Right atrium auricular region (tissue), 2 donors: ENCODE data around the gene TPSG1. TPM values are rescaled to one million over a fixed set of nuclear protein-coding genes. Genes with fewer than 3 reads are reported as not detected.

ENCODE experiments used
- DNase-seq: peaks from one replicate; pipeline ENCODE4 v3.0.0-alpha.2; 2019; ENCODE audit warnings: low spot score
- H3K27ac ChIP-seq, 2 donors: fragments of 200-600 bp; sonication (generic); 1 replicate in 1 of 2; 2 replicates in 1 of 2; pipeline ENCODE4 v1.5.1; 2016 to 2019
- H3K27me3 ChIP-seq, 2 donors: fragments of 200-600 bp; sonication (generic); one replicate each; pipeline versions ENCODE4 v1.5.1 to v1.6.0; 2017 to 2019
- H3K36me3 ChIP-seq: fragments of 200-600 bp; sonication (generic); one replicate; pipeline ENCODE4 v1.5.1; 2016
- H3K4me1 ChIP-seq, 2 donors: fragments of 200-600 bp; sonication (generic); one replicate each; pipeline versions ENCODE4 v1.5.1 to v1.6.0; 2017 to 2019
- H3K4me3 ChIP-seq, 2 donors: fragments of 200-600 bp; sonication (generic); 1 replicate in 1 of 2; 2 replicates in 1 of 2; pipeline ENCODE4 v1.5.1; 2017 to 2019; ENCODE audit warnings: mild to moderate bottlenecking in 1 of 2, moderate library complexity in 1 of 2
- H3K9me3 ChIP-seq, 2 donors: fragments of 200-600 bp; sonication (generic); one replicate each; pipeline ENCODE4 v1.5.1; 2019
- total RNA-seq, 2 donors: library from RNA; depleted of rRNA; stranded (reverse); fragments of >200 nt; gene quantifications; one replicate each; pipeline ENCODE4 v1.1.0, GENCODE V29; 2016
- TF ChIP-seq, protein P1 (sequence below), 2 donors: fragments of 200-600 bp; sonication (generic); IDR thresholded peaks; one replicate each; pipeline ENCODE4 v1.5.1; 2019; ENCODE audit warnings: antibody characterized with exemption in 2 of 2

Gene TPSG1
- total RNA-seq, 2 donors from 2014 or later, result not detected

DNA sequence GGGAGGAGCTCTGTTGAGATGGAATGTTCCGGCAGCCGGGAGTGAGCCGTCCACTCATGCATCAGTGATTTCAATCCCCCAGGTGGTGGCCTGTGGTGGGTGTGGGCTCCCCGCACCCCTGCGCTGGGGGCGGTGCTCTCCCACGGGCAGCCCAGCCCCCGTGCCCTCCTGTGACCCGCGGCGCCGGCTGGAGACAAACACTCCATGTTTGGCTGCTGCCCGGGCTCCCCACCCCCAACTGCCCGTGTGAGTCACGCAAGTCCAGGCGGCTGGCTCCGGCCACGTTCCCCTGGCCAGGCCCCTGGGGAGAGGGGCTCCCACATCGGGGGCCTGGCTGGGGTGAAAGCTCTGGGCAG lies 42.8 kb downstream of the TPSG1 start:
- Histone ChIP-seq H3K27me3 (no peaks in the 10 kb centered on the region), H3K27ac (peak overlapping the region; percentile 55 to 70), H3K9me3 (no peaks in the 10 kb centered on the region), H3K4me1 (peaks cover 0 to 31% of the 10 kb centered on the region in 2 donors), H3K36me3 (no peaks in the 10 kb centered on the region), H3K4me3 (peak overlapping the region in 1 of 2 donors; percentile 9)
- TF ChIP-seq, protein P1, sequence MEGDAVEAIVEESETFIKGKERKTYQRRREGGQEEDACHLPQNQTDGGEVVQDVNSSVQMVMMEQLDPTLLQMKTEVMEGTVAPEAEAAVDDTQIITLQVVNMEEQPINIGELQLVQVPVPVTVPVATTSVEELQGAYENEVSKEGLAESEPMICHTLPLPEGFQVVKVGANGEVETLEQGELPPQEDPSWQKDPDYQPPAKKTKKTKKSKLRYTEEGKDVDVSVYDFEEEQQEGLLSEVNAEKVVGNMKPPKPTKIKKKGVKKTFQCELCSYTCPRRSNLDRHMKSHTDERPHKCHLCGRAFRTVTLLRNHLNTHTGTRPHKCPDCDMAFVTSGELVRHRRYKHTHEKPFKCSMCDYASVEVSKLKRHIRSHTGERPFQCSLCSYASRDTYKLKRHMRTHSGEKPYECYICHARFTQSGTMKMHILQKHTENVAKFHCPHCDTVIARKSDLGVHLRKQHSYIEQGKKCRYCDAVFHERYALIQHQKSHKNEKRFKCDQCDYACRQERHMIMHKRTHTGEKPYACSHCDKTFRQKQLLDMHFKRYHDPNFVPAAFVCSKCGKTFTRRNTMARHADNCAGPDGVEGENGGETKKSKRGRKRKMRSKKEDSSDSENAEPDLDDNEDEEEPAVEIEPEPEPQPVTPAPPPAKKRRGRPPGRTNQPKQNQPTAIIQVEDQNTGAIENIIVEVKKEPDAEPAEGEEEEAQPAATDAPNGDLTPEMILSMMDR (IDR thresholded peaks at IDR 0.05), result no peak
- DNase-seq, result peak; percentile 65

DNA sequence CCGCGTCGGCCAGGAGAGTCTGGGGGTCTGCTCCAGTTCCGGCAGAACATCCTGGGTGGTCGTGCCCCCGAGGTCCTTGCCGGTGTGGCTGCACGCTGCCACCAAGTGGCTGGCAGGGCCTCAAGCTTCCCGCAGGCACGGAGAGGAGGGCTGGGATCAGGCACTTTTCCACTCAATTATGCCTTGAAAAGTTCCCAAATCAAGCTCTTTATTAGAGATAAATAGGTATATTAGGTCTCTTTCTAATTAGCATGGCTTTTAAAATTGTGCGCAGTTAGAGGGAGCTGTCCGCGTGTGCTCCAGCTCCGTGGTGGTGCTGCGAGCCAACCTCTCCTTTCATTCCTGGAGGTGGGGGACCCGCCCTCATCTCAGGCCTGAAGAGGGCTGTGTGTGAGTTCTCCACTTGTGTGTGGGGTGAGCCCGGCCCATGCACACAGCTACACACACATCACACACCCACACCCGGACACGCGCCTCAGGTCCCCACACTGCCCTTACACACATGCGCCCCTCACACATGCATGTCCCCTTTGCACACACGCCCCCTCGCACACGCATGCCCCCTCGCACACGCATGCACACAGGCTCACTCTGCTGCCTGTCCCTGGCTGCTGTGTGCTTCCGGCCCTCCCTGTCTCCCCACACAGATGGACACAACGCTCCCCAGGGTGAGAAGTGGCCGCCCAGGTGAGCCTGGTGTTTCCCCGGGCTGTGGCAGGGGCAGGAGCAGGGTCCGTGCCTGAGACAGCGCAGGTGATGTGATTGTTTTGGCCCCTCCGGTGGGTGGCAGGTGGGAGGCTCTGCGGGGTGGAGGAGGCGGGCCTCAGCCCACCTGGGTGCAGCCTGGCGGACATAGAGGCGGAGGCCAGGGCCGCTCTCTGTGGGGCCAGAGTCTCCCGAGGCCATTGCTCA lies 43.4 kb downstream of the TPSG1 start:
- Histone ChIP-seq H3K4me1 (peaks cover 0 to 31% of the 10 kb centered on the region in 2 donors), H3K27me3 (no peaks in the 10 kb centered on the region), H3K9me3 (no peaks in the 10 kb centered on the region), H3K27ac (peak overlapping the region; percentile 24 to 70), H3K4me3 (peak overlapping the region in 1 of 2 donors; percentile 9), H3K36me3 (no peaks in the 10 kb centered on the region)
- no peak for DNase-seq
- TF ChIP-seq, protein P1 (IDR thresholded peaks at IDR 0.05), result peak in 1 of 2 donors; percentile 10

DNA sequence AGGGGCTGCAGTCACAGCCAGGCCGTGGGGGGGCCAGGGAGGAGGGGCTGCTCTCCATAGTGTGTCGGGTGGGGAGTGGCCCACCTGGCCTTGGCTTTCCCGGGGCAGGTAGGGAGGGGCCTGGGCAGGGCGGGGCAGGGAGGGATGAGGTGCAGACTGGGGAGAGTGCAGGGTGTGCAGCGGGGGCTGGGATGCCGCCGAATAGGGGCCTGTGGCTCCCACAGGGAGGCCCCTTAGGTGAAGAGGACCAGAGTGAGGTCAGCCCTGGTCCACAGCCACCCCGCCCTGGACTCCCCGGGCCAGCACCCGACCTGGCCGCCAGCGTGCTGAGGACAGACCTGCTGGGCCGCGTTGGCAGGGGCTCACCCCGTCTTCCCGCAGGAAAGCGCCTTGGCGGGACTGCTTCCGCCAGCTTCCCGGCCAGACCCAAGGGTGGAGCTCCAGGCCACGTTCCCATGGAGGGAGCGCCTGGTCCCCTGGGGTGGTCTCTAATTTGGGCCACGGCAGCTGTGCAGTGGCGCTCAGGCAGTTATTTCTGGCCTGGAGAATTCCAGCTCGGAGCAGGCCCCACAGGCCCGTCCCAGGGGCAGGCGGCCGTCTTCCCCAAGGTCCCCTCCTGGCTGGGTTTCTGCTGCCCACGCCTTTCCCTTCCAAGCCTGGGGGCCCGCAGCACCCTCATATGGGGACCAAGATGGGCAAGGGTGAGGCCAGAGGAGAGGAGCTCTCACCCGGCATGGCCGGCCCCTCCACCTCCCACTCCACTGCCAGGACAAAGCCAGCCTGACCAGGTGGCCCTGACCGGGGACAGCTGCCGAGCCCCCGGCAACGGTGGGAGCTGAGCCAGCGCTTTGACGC lies 44.3 kb downstream of the TPSG1 start:
- TF ChIP-seq, protein P1 (IDR thresholded peaks at IDR 0.05), result no peak
- peaks cover 0 to 31% of the 10 kb centered on the region in 2 donors for H3K4me1 ChIP-seq
- H3K4me3 ChIP-seq, result no peak overlapping the region
- no peaks in the 10 kb centered on the region for H3K36me3 ChIP-seq
- no peaks in the 10 kb centered on the region for H3K9me3 ChIP-seq
- DNase-seq, result no peak
- H3K27ac ChIP-seq, result peak overlapping the region; percentile 24 to 70
- H3K27me3 ChIP-seq, result no peaks in the 10 kb centered on the region

DNA sequence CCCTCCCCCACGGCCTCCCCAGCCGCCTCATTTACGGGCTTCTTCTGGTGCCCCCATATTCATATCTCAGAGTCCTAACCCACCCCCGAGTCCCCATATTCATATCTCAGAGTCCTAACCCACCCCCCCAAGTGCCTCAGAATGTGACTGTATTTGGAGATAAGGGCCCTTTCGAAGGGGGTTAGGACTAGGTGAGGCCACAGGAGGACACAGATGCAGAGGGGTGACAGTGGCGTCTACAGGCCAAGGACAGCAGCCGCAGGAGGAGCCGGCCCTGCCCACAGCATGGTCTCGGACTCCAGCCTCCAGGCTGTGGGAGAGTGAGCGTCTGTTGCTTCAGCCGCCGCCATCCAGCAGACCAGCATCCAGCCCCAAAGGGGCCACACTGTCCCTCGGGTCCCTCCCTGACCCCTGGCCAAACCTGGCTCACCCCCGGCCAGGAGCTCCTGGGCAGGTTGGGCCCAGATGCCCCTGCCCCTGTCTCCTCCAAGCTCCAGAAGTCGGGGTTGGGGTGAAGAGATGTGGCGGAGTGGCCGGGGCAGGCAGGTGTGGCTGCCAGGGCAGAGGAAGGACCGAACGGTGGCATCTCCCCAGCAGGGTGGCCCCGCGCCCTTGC lies 46.7 kb downstream of the TPSG1 start:
- Histone ChIP-seq H3K27me3 (no peaks in the 10 kb centered on the region), H3K4me3 (no peak overlapping the region), H3K4me1 (peaks cover 0 to 28% of the 10 kb centered on the region in 2 donors), H3K27ac (no peak overlapping the region), H3K9me3 (no peaks in the 10 kb centered on the region), H3K36me3 (no peaks in the 10 kb centered on the region)
- TF ChIP-seq, protein P1 (IDR thresholded peaks at IDR 0.05), result no peak
- DNase-seq, result no peak

DNA sequence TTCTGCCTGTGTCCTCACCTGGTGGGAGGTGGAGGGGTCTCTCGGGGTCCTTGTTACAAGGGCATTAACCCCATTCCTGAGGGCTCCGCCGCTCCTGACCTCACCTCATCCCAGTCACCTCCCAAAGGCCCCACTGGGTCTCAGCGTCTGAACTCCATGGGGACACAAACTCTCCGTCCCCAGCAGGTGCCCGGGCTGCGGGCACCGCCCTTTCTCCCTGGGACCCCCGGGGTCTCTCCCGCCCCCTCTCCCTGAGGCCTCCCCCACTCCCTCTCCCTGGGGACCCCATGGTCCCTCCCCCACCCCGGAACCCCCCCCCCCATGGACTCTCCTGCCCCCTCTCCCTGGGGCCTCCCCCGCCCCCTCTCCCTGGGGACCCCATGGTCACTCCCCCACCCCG lies 47.3 kb downstream of the TPSG1 start:
- H3K36me3 ChIP-seq, result no peaks in the 10 kb centered on the region
- no peaks in the 10 kb centered on the region for H3K27me3 ChIP-seq
- H3K4me3 ChIP-seq, result no peak overlapping the region
- H3K27ac ChIP-seq, result no peak overlapping the region
- DNase-seq, result no peak
- TF ChIP-seq, protein P1 (IDR thresholded peaks at IDR 0.05), result no peak
- H3K9me3 ChIP-seq, result no peaks in the 10 kb centered on the region
- H3K4me1 ChIP-seq, result peaks cover 0 to 22% of the 10 kb centered on the region in 2 donors
